Epithelial cell of proximal tubule (primary cell): ENCODE measurements around the gene DUSP14. TPM values are rescaled to one million over a fixed set of nuclear protein-coding genes. Genes with fewer than 3 reads are reported as not detected.

Experiments
- DNase-seq: peaks from one replicate; pipeline ENCODE4 v3.0.0-alpha.2; 2011; ENCODE audit warnings: low read depth
- H3K4me3 ChIP-seq: 2 replicates; pipeline ENCODE4 v1.5.1; 2011; ENCODE audit warnings: low read depth, mild to moderate bottlenecking, low read length
- total RNA-seq: library from RNA; depleted of rRNA; stranded (reverse); fragments of >200 nt; gene quantifications from 2 replicates; pipeline ENCODE4 v1.2.3, GENCODE V29; 2015
- TF ChIP-seq, protein P1 (sequence below): conservative IDR thresholded peaks from 2 replicates; pipeline ENCODE4 v1.5.1; 2012; ENCODE audit warnings: low read depth, mild to moderate bottlenecking, low read length

The DUSP14 gene
- total RNA-seq, 1 donor from 2014 or later, result 29.2 TPM

DNA sequence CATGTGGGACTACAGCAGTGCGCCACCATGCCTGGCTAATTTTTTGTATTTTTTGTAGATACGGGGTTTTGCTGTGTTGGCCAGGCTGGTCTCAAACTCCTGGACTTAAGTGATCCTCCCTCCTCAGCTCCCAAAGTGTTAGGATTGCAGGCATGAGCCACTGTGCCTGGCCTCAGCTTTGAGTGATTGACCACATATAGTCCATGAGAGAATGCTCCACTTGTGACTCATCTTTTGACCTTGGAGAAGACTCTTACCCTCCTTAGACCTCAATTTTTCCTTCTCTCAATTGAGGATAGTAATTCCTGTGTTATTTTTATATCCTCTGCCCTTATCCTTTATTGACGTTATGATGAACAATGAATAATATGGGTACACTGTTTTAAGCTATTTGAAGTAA lies 30.9 kb upstream of the DUSP14 start:
- H3K4me3 ChIP-seq, result no peak overlapping the region
- DNase-seq, result no peak
- TF ChIP-seq, protein P1, sequence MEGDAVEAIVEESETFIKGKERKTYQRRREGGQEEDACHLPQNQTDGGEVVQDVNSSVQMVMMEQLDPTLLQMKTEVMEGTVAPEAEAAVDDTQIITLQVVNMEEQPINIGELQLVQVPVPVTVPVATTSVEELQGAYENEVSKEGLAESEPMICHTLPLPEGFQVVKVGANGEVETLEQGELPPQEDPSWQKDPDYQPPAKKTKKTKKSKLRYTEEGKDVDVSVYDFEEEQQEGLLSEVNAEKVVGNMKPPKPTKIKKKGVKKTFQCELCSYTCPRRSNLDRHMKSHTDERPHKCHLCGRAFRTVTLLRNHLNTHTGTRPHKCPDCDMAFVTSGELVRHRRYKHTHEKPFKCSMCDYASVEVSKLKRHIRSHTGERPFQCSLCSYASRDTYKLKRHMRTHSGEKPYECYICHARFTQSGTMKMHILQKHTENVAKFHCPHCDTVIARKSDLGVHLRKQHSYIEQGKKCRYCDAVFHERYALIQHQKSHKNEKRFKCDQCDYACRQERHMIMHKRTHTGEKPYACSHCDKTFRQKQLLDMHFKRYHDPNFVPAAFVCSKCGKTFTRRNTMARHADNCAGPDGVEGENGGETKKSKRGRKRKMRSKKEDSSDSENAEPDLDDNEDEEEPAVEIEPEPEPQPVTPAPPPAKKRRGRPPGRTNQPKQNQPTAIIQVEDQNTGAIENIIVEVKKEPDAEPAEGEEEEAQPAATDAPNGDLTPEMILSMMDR, result no peak

DNA sequence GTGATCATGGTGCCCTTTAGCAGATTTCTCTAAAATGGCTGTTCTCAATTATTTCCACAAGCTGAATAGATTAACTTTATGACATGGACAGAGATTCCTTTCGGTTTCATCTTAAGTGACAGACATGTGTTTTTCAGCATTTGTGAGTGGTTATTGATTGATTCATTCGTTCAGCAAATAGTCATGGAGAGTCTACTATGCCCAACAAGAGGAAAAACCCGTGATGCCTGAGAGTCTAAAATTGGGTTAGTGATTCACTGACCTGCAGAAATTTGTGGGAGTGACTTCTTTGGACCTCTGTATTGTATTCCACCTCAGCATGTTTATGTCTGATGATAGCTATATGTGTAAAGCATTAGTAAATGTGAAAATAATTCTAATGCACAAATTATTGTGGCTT lies 28.0 kb upstream of the DUSP14 start:
- H3K4me3 ChIP-seq, result no peak overlapping the region
- TF ChIP-seq, protein P1, result no peak
- DNase-seq, result no peak

DNA sequence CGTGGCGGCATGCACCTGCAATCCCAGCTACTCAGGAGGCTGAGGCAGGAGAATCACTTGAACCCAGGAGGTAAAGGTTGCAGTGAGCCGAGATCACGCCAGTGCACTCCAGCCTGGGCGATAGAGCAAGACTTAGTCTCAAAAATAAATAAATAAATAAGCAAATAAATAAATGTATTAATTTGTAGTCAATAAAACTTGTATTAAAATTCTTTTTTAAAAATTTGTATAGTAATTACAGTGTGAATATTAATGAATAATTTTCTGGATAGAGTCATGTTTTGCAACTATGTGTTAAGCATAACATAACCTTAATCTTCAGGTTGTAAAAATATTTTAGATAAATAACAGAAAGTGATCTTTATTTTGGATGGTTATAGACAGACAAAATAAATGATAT lies 27.2 kb upstream of the DUSP14 start:
- TF ChIP-seq, protein P1, result no peak
- DNase-seq, result no peak

DNA sequence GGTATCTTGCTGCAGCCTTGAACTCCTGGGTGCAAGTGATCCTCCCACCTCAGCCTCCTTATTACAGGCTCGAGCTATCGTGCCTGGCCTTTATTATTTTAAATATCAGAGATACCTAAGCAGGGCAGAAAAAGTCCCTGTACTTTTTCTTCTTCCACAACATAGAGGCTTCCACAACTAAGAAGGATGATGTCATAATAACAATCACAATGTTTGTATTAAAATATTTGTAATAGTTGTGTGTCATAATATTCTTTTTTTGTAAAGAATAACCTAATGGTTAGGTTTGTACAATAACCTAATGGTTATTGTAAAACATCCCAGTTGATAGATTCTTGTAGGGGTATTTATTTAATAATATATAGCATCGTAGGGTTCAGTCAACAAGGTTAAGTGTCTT lies 26.7 kb upstream of the DUSP14 start:
- no peak overlapping the region for H3K4me3 ChIP-seq
- no peak for DNase-seq
- TF ChIP-seq, protein P1, result no peak

More for the DNA sequence above, 27.2 kb upstream of the DUSP14 start:
- H3K4me3 ChIP-seq, result no peak overlapping the region

DNA sequence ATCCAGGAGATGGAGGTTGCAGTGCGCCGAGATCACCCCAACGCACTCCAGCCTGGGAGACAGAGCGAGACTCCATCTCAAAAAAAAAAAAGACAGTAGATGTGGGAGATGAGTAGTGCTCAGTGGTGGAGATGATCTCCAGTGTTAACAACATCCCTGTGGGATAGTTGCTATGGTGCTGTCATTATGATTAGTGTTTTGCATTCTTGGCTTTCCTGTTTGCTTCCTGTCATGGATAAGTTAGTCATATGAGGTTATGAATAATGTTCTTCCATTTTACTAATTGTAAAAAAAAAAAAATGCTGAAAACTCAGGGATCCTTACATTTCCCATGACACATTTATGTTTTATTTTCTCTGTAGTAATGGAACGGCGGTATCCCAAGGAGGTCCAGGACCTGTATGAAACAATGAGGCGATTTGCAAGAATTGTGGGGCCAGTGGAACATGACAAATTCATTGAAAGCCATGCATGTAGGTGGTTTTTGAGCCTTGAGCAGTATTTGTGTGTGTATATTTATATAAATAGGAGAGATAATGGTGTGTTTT lies 24.5 kb upstream of the DUSP14 start:
- H3K4me3 ChIP-seq, result no peak overlapping the region
- no peak for DNase-seq
- TF ChIP-seq, protein P1, result no peak

DNA sequence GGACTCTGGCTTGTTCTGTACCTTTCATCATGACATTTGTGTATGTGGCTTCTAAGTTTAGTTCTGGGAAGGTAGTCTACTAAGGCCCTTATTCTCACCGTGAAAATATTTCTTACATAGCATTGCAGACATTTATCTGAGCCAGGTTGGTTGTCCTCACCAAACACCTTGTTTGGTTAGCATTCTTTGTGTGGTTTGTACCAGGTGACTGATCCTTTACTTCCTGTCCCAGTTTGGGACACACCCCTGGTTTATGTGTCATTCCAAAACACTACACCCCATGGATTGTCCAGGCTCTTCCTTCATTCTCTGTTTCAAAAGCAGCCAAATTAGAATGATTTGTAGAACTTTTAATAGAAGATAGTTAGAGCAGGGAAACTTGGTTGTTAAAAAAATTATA lies 23.2 kb upstream of the DUSP14 start:
- H3K4me3 ChIP-seq, result no peak overlapping the region
- DNase-seq, result no peak
- TF ChIP-seq, protein P1, result no peak

DNA sequence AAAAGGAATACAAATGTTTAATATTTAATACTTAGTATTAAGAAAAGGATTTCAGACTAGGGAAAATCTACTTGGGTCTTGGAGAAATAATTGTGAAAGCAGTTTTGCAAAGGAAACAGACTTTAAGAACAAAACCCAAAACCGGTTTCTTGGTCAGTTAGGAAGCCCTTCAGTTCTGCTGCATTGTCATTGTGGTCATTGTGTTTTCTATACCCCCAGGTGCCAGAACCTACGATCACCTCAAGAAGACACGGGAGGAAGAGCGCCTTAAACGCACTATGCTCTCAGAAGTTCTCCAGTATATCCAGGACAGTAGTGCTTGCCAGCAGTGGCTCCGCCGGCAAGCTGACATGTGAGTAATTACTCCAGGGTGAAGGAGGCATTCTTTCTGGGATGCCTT lies 19.5 kb upstream of the DUSP14 start:
- H3K4me3 ChIP-seq, result no peak overlapping the region
- TF ChIP-seq, protein P1, result no peak
- no peak for DNase-seq
